SU-DHL-6 (cell line): ENCODE data around the gene AGAP1.

ENCODE experiments used
- H2AFZ ChIP-seq: fragments of 200-600 bp; sonication (generic); 2 replicates; pipeline ENCODE4 v1.6.1; 2014; ENCODE audit warnings: low read depth, mild to moderate bottlenecking, moderate library complexity, mixed read lengths, antibody characterized with exemption, low read length; ENCODE audit not compliant: severe bottlenecking
- H3F3A ChIP-seq: fragments of 200-600 bp; shearing (Covaris generic); 2 replicates; pipeline ENCODE4 v1.6.0; 2016; ENCODE audit warnings: antibody characterized with exemption, mild to moderate bottlenecking; ENCODE audit not compliant: insufficient read depth
- H3K27ac ChIP-seq: fragments of 200-600 bp; sonication (generic); 2 replicates; pipeline ENCODE4 v1.5.1; 2016; ENCODE audit warnings: low read depth, mild to moderate bottlenecking, low read length, moderate library complexity, mixed read lengths
- H3K27me3 ChIP-seq: fragments of 200-600 bp; sonication (generic), shearing (Covaris generic); 2 replicates; pipeline ENCODE4 v1.6.0; 2014; ENCODE audit warnings: mild to moderate bottlenecking, low read length
- H3K36me3 ChIP-seq: fragments of 200-600 bp; sonication (generic); 2 replicates; pipeline ENCODE4 v1.6.1; 2014; ENCODE audit warnings: mild to moderate bottlenecking, low read length, mixed read lengths
- H3K4me2 ChIP-seq: fragments of 300-600, 200-600 bp; shearing (Covaris generic), sonication (generic); 2 replicates; pipeline ENCODE4 v1.6.0; 2014; ENCODE audit warnings: low read length, low read depth, mild to moderate bottlenecking; ENCODE audit not compliant: poor library complexity, severe bottlenecking
- H3K4me3 ChIP-seq: fragments of 200-600 bp; sonication (generic); 2 replicates; pipeline ENCODE4 v1.5.1; 2014; ENCODE audit warnings: antibody characterized with exemption, low read length, mild to moderate bottlenecking, mixed read lengths; ENCODE audit not compliant: insufficient read depth, poor library complexity, severe bottlenecking
- H3K79me2 ChIP-seq: fragments of 200-600 bp; sonication (generic); 2 replicates; pipeline ENCODE4 v1.6.1; 2014; ENCODE audit warnings: mild to moderate bottlenecking, low read length, moderate library complexity; ENCODE audit not compliant: insufficient read depth
- H3K9ac ChIP-seq: fragments of 200-600 bp; sonication (generic); 2 replicates; pipeline ENCODE4 v1.7.0; 2014; ENCODE audit warnings: mild to moderate bottlenecking, low read length
- H3K9me2 ChIP-seq: fragments of 200-600 bp; sonication (generic); replicated peaks from 2 replicates; pipeline ENCODE4 v1.6.1; 2014; ENCODE audit warnings: low read length; ENCODE audit not compliant: insufficient read depth
- H3K9me3 ChIP-seq: fragments of 200-600 bp; sonication (generic); 2 replicates; pipeline ENCODE4 v1.6.1; 2014; ENCODE audit warnings: low read length, mixed read lengths; ENCODE audit not compliant: insufficient read depth
- H4K20me1 ChIP-seq: fragments of 200-600 bp; sonication (generic); 2 replicates; pipeline ENCODE4 v1.6.1; 2014; ENCODE audit warnings: low read depth, mild to moderate bottlenecking, antibody characterized with exemption, low read length, moderate library complexity, mixed read lengths
- CTCF ChIP-seq: fragments of 200-600 bp; sonication (generic); IDR thresholded peaks from one replicate; pipeline ENCODE4 v1.5.1; 2017; ENCODE audit warnings: antibody characterized with exemption, mild to moderate bottlenecking, low read length, moderate library complexity; ENCODE audit not compliant: insufficient read depth, poor library complexity, severe bottlenecking
- EZH2phosphoT487 ChIP-seq: fragments of 200-600 bp; sonication (generic), shearing (Covaris generic); conservative IDR thresholded peaks from 2 replicates; pipeline ENCODE4 v1.6.1; 2018; ENCODE audit warnings: mild to moderate bottlenecking, antibody characterized with exemption, low read length, moderate library complexity, mixed read lengths

The AGAP1 gene

GRCh38 chr2:235594964-235595363 lies 101.1 kb downstream of the AGAP1 start:
- Histone ChIP-seq H3K79me2 (no peaks in the 10 kb centered on the region), H3K9ac (no peak overlapping the region), H4K20me1 (no peaks in the 10 kb centered on the region), H2AFZ (no peak overlapping the region), H3K4me3 (no peak overlapping the region), H3F3A (no peaks in the 10 kb centered on the region), H3K9me3 (no peaks in the 10 kb centered on the region), H3K36me3 (no peaks in the 10 kb centered on the region), H3K27ac (no peak overlapping the region), H3K27me3 (no peaks in the 10 kb centered on the region), H3K4me2 (no peak overlapping the region), H3K9me2 (no peaks in the 10 kb centered on the region)
- TF ChIP-seq EZH2phosphoT487 (no peak), CTCF (no peak)

DNA sequence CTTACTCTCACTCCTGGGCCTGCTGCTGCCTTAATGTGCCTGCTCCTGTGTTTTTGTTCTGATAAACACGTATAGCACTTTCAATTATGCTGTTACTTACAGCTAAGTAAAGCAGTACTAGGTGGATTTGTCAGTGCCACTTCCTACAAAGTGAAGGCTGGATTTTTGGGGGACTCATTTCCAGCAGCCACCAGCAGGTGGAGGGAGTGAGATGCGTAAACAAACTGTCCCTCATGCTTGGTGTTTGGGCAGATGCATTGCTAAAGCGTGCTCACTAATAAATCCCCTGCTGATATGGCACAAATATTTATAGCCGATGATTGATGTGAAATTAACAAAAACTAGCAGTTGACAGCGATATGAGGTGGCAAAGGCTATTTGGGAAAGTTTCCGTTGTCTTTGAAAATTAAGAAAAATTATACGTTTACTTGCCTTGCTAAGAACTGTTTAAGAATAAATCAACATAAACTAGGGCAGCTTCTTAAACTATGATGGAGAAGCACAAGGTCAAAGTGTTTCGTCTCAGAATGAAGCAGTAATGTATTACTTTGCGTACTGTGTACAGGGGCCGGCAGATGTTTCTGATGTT lies 101.7 kb downstream of the AGAP1 start:
- Histone ChIP-seq H3K9ac (no peak overlapping the region), H3K9me3 (no peaks in the 10 kb centered on the region), H3K9me2 (no peaks in the 10 kb centered on the region), H3F3A (no peaks in the 10 kb centered on the region), H4K20me1 (no peaks in the 10 kb centered on the region), H2AFZ (no peak overlapping the region), H3K4me3 (no peak overlapping the region), H3K36me3 (no peaks in the 10 kb centered on the region), H3K79me2 (no peaks in the 10 kb centered on the region), H3K27ac (no peak overlapping the region), H3K27me3 (no peaks in the 10 kb centered on the region), H3K4me2 (no peak overlapping the region)
- TF ChIP-seq CTCF (peak; percentile 61), EZH2phosphoT487 (no peak)

GRCh38 chr2:235596272-235596671 lies 102.4 kb downstream of the AGAP1 start:
- Histone ChIP-seq H3K9ac (no peak overlapping the region), H4K20me1 (no peaks in the 10 kb centered on the region), H3K27ac (no peak overlapping the region), H3F3A (no peaks in the 10 kb centered on the region), H3K27me3 (no peaks in the 10 kb centered on the region), H3K79me2 (no peaks in the 10 kb centered on the region), H3K9me2 (no peaks in the 10 kb centered on the region), H3K4me2 (no peak overlapping the region), H2AFZ (no peak overlapping the region), H3K4me3 (no peak overlapping the region), H3K36me3 (no peaks in the 10 kb centered on the region), H3K9me3 (no peaks in the 10 kb centered on the region)
- TF ChIP-seq CTCF (no peak), EZH2phosphoT487 (no peak)
